Prostate gland (tissue), 2 donors: ENCODE data around the gene DOCK7. TPM values are rescaled to one million over a fixed set of nuclear protein-coding genes. Genes with fewer than 3 reads are reported as not detected.
"Not testable (repeated sequence)": the region's sequence is repeated elsewhere in the genome, so short reads cannot be mapped to it uniquely, and the experiment has no call there.

Source experiments
- DNase-seq: peaks from one replicate; pipeline ENCODE4 v3.0.0-alpha.2; 2019; ENCODE audit warnings: low spot score
- H3K27ac ChIP-seq, 2 donors: fragments of 200-600 bp; sonication (generic); 2 replicates each; pipeline ENCODE4 v1.5.1; 2017 to 2019
- H3K27me3 ChIP-seq: fragments of 200-600 bp; sonication (generic); replicated peaks from 2 replicates; pipeline ENCODE4 v1.5.1; 2019; ENCODE audit not compliant: insufficient read depth
- H3K36me3 ChIP-seq, 2 donors: fragments of 200-600 bp; sonication (generic); 1 replicate in 1 of 2; 2 replicates in 1 of 2; pipeline versions ENCODE4 v1.5.1 to v1.8.1; 2017 to 2019
- H3K4me1 ChIP-seq: fragments of 200-600 bp; sonication (generic); replicated peaks from 2 replicates; pipeline ENCODE4 v1.5.1; 2019
- H3K4me3 ChIP-seq, 2 donors: fragments of 200-600 bp; sonication (generic); 2 replicates each; pipeline ENCODE4 v1.5.1; 2017 to 2019
- H3K9me3 ChIP-seq: fragments of 200-600 bp; sonication (generic); 2 replicates; pipeline ENCODE4 v1.5.1; 2017
- POLR2A ChIP-seq: fragments of 450-650 bp; IDR thresholded peaks from one replicate; pipeline ENCODE4 v1.6.1; 2016; ENCODE audit warnings: antibody characterized with exemption, mild to moderate bottlenecking
- POLR2AphosphoS5 ChIP-seq: sonication (generic); formaldehyde crosslinking; IDR thresholded peaks from one replicate; pipeline ENCODE4 v1.6.1; 2017; ENCODE audit warnings: antibody characterized with exemption
- WGBS: methylation state at CpG from one replicate; pipeline ENCODE4 v1.1.5; 2018; 5-methylcytosine and 5-hydroxymethylcytosine counted together
- intact Hi-C: fragments of 100-400 bp; cut with DNase I; formaldehyde crosslinking; loops from one replicate; pipeline ENCODE4 v1.14.2; 2022
- total RNA-seq, 2 donors: library from RNA; depleted of rRNA; stranded (reverse); fragments of >200 nt; gene quantifications; one replicate each; pipeline ENCODE4 v1.1.0, GENCODE V29; 2016
- TF ChIP-seq, protein P1 (sequence below), 4 experiments: fragments of 200-600 bp in 2 of 4; fragments of 450-650 bp in 2 of 4; sonication (generic) in 2 of 4; IDR thresholded peaks; 1 replicate in 3 of 4; 2 replicates in 1 of 4; pipeline ENCODE4 v1.5.1; 2016 to 2019; ENCODE audit warnings: antibody characterized with exemption in 4 of 4, mild to moderate bottlenecking in 2 of 4, moderate library complexity in 2 of 4

Gene DOCK7
- total RNA-seq, 2 donors from 2014 or later: 43.4 to 56.4 TPM

DNA sequence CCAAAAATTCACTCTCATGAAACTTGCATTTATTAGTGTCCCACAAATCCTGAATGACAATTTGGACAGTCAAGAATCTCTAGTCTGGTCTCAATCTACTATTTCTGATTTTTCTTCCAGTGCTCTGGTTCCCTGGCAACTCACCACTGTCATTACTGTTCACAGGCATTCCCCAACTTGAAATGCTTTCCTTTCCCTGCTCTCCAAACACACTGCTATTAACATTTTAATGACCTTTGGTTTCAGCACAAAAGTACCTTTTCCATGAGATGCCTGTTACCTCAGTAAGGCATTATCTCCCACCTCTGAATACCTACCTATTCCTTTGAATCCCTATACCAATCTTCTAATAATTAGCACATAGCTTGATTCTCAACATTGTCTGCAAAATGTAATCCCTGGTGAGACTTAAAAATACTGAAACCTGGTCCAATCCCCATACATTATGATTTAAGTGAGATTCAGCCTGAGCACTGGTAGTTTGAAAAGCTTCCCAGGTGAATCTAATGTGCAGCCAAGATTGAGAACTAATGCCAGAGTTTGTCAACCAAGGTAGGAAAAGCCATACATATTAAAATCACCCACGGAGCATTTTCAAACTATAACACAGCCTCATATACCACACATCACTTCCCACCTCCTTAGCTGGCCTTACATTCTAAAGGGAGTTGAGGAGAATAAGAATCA, 102.6 kb downstream of the DOCK7 start:
- Histone ChIP-seq H3K27ac (no peak overlapping the region), H3K27me3 (no peaks in the 10 kb centered on the region), H3K4me1 (no peaks in the 10 kb centered on the region), H3K4me3 (no peak overlapping the region), H3K9me3 (no peaks in the 10 kb centered on the region), H3K36me3 (no peaks in the 10 kb centered on the region)
- intact Hi-C loops: no loop called here
- DNase-seq: no peak
- 38% methylated on average over 1 of the region's 1 CpG for WGBS
- TF ChIP-seq, protein P1, sequence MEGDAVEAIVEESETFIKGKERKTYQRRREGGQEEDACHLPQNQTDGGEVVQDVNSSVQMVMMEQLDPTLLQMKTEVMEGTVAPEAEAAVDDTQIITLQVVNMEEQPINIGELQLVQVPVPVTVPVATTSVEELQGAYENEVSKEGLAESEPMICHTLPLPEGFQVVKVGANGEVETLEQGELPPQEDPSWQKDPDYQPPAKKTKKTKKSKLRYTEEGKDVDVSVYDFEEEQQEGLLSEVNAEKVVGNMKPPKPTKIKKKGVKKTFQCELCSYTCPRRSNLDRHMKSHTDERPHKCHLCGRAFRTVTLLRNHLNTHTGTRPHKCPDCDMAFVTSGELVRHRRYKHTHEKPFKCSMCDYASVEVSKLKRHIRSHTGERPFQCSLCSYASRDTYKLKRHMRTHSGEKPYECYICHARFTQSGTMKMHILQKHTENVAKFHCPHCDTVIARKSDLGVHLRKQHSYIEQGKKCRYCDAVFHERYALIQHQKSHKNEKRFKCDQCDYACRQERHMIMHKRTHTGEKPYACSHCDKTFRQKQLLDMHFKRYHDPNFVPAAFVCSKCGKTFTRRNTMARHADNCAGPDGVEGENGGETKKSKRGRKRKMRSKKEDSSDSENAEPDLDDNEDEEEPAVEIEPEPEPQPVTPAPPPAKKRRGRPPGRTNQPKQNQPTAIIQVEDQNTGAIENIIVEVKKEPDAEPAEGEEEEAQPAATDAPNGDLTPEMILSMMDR (IDR thresholded peaks at IDR 0.05): no peak
- TF ChIP-seq POLR2A: no peak
- no peak for TF ChIP-seq POLR2AphosphoS5

DNA sequence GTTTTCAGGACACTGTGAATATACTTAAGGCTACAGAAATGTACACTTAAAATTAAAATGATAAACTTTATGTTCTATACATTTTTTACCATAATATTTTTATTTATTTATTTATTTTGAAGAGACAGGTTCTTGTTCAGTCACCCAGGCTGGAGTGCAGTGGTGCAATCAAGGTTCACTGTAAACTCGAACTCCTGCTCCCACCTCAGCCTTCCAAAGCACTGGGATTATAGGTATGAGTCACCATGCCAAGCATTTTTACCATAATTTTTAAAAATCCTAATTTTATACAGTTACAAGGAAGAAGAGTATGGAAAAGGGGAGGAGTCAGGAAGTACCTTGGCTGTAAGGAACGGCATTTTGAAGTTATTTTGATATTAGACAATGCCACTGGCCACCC, 114.5 kb downstream of the DOCK7 start:
- no peaks in the 10 kb centered on the region for H3K4me1 ChIP-seq
- intact Hi-C loops: no loop called here
- H3K9me3 ChIP-seq: no peaks in the 10 kb centered on the region
- no peak overlapping the region for H3K4me3 ChIP-seq
- DNase-seq: no peak
- 62% methylated on average over 2 of the region's 2 CpGs for WGBS
- no peak overlapping the region for H3K27ac ChIP-seq
- no peaks in the 10 kb centered on the region for H3K36me3 ChIP-seq
- no peaks in the 10 kb centered on the region for H3K27me3 ChIP-seq
- no peak for TF ChIP-seq POLR2A
- TF ChIP-seq, protein P1 (IDR thresholded peaks at IDR 0.05): no peak
- TF ChIP-seq POLR2AphosphoS5: no peak

DNA sequence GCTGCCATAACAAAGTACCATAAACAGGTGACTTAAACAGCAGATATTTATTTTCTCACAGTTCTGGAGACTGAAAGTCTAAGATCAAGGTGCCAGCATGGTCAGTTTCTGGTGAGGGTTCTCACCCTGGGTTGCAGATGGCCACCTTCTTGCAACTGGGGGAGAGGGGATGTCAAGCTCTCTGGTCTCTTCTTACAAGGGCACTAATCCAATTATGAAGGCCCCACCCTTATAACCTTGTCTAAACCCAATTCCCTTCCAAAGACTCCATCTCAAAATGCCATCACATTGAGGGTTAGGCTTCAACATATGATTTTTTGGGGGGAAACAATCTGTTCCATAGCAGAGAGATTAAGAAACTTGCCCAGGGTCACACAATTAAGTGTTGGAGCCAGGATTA, 115.7 kb downstream of the DOCK7 start:
- H3K9me3 ChIP-seq: no peaks in the 10 kb centered on the region
- no peak for DNase-seq
- H3K27me3 ChIP-seq: no peaks in the 10 kb centered on the region
- intact Hi-C loops: no loop called here
- TF ChIP-seq, protein P1 (IDR thresholded peaks at IDR 0.05): no peak
- no peak for TF ChIP-seq POLR2AphosphoS5
- no peak for TF ChIP-seq POLR2A
- H3K4me1 ChIP-seq: no peaks in the 10 kb centered on the region
- no peak overlapping the region for H3K4me3 ChIP-seq
- no peak overlapping the region for H3K27ac ChIP-seq
- no peaks in the 10 kb centered on the region for H3K36me3 ChIP-seq

DNA sequence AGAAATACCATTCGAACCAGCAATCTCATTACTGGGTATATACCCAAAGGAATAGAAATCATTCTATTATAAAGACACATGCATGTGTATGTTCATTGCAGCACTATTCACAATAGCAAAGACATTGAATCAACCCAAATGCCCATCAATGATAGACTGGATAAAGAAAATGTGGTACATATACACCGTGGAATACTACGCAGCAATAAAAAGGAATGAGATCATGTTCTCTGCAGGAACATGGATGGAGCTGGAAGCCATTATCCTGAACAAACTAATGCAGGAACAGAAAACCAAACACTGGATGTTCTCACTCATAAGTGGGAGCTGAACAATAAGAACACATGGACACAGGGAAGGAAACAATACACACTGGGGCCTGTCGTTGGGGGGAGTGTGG, 116.7 kb downstream of the DOCK7 start:
- DNase-seq, intact Hi-C loops, H3K4me3 ChIP-seq, H3K4me1 ChIP-seq, H3K27ac ChIP-seq, H3K27me3 ChIP-seq, H3K36me3 ChIP-seq, H3K9me3 ChIP-seq: not testable (repeated sequence)
- over 99% methylated on average over 4 of the region's 4 CpGs for WGBS

DNA sequence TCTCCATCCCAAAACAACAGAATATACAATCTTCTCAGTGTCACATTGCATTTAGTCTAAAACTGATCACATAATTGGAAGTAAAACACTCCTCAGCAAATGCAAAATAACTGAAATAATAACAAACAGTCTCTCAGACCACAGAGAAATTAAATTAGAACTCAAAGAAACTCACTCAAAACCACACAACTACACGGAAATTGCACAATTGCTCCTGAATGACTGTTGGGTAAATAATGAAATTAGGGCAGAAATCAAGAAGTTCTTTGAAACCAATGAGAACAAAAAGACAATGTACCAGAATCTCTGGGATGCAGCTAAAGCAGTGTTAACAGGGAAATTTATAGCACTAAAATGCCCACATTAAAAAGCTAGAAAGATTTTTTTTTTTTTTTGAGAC, 120.3 kb downstream of the DOCK7 start:
- 87% methylated on average over 1 of the region's 1 CpG for WGBS
- H3K36me3 ChIP-seq, H3K27me3 ChIP-seq, intact Hi-C loops, H3K4me3 ChIP-seq, H3K9me3 ChIP-seq, DNase-seq, H3K4me1 ChIP-seq, H3K27ac ChIP-seq: not testable (repeated sequence)

DNA sequence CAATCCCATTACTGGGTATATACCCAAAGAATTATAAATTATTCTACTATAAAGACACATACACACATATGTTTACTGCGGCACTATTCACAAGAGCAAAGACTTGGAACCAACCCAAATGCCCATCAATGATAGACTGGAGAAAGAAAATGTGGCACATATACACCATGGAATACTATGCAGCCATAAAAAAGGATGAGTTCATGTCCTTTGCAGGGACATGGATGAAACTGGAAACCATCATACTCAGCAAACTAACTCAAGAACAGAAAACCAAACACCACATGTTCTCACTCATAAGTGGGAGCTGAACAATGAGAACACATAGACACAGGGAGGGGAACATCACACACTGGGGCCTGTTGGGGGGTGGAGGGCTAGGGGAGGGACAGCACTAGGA, 121.0 kb downstream of the DOCK7 start:
- H3K9me3 ChIP-seq, H3K27me3 ChIP-seq, H3K4me3 ChIP-seq, DNase-seq, H3K27ac ChIP-seq, H3K36me3 ChIP-seq, intact Hi-C loops, H3K4me1 ChIP-seq: not testable (repeated sequence)
- 100% methylated on average over 1 of the region's 1 CpG for WGBS
